Brain microvascular endothelial cell (primary cell): ENCODE measurements around the gene CALHM1.
"Not testable (repeated sequence)": the region's sequence is repeated elsewhere in the genome, so short reads cannot be mapped to it uniquely, and the experiment has no call there.

Experiments used
- DNase-seq: peaks from one replicate; pipeline ENCODE4 v3.0.0-alpha.2; 2020
- H3K27ac ChIP-seq: fragments of 250-450 bp; sonication (Bioruptor Pico); 2 replicates; pipeline ENCODE4 v1.5.1; 2020; ENCODE audit warnings: mild to moderate bottlenecking, moderate library complexity
- H3K27me3 ChIP-seq: fragments of 250-450 bp; sonication (Bioruptor Pico); replicated peaks from 2 replicates; pipeline ENCODE4 v1.5.1; 2020; ENCODE audit warnings: mild to moderate bottlenecking
- H3K36me3 ChIP-seq: fragments of 250-450 bp; sonication (Bioruptor Pico); replicated peaks from 2 replicates; pipeline ENCODE4 v1.5.1; 2020; ENCODE audit warnings: mild to moderate bottlenecking
- H3K4me3 ChIP-seq: 2 replicates; pipeline ENCODE4 v1.5.1; 2011; ENCODE audit warnings: low read depth, mild to moderate bottlenecking, control low read depth, low read length, moderate library complexity
- in situ Hi-C: cut with HindIII; loops from 2 replicates; pipeline ENCODE4 v1.10.0; 2017; ENCODE audit warnings: low sequenced_read_pairs, low pct_ligation_motif_present
- TF ChIP-seq, protein P1 (sequence below): IDR thresholded peaks from 2 replicates; pipeline ENCODE4 v1.5.1; 2011; ENCODE audit warnings: low read depth, mild to moderate bottlenecking, moderate library complexity, low read length, control low read depth, inconsistent platforms; ENCODE audit errors: missing control alignments

Gene CALHM1

DNA sequence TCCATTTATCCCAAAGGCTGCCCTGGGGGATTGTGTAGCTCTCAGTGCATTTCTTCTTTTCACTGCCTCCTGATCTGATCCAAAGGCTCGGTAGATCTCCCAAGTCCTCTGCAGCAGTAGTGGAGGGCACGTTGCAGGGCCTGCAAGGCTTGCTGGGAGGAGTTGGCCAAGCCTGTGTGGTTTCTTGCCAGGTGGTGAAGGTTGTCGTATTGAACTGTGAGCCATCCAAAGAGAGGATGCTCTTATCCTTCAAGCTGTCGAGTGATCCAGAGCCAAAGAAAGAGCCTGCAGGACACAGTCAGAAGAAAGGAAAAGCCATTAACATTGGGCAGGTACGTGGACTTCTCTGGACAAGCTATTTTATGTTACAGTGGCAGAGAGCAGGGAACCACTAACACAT is 41.1 kb downstream of the CALHM1 start:
- Histone ChIP-seq H3K4me3 (no peak overlapping the region), H3K36me3 (peaks cover 84% of the 10 kb centered on the region), H3K27ac (no peak overlapping the region), H3K27me3 (no peaks in the 10 kb centered on the region)
- TF ChIP-seq, protein P1, sequence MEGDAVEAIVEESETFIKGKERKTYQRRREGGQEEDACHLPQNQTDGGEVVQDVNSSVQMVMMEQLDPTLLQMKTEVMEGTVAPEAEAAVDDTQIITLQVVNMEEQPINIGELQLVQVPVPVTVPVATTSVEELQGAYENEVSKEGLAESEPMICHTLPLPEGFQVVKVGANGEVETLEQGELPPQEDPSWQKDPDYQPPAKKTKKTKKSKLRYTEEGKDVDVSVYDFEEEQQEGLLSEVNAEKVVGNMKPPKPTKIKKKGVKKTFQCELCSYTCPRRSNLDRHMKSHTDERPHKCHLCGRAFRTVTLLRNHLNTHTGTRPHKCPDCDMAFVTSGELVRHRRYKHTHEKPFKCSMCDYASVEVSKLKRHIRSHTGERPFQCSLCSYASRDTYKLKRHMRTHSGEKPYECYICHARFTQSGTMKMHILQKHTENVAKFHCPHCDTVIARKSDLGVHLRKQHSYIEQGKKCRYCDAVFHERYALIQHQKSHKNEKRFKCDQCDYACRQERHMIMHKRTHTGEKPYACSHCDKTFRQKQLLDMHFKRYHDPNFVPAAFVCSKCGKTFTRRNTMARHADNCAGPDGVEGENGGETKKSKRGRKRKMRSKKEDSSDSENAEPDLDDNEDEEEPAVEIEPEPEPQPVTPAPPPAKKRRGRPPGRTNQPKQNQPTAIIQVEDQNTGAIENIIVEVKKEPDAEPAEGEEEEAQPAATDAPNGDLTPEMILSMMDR: no peak
- in situ Hi-C loops: loop anchor here (10.0 kb wide), 1 partner anchor 57 kb away; the partner anchor contains the start of gene CALHM3
- no peak for DNase-seq

DNA sequence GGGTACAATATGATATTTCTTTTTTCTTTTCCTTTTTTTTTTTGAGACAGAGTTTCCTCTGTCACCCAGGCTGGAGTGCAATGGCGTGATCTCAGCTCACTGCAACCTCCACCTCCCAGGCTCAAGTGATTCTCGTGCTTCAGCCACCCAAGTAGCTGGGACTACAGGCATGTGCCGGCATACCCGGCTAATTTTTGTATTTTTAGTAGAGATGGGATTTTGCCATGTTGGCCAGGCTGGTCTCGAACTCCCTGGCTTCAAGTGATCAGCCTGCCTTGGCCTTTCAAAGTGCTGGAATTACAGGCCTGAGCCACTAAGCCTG is 41.6 kb downstream of the CALHM1 start:
- not testable (repeated sequence) for H3K27me3 ChIP-seq, H3K27ac ChIP-seq, DNase-seq, H3K4me3 ChIP-seq
- peaks cover 80% of the 10 kb centered on the region for H3K36me3 ChIP-seq
- in situ Hi-C loops: loop anchor here (10.0 kb wide), 1 partner anchor 58 kb away; the partner anchor contains the start of gene CALHM3

DNA sequence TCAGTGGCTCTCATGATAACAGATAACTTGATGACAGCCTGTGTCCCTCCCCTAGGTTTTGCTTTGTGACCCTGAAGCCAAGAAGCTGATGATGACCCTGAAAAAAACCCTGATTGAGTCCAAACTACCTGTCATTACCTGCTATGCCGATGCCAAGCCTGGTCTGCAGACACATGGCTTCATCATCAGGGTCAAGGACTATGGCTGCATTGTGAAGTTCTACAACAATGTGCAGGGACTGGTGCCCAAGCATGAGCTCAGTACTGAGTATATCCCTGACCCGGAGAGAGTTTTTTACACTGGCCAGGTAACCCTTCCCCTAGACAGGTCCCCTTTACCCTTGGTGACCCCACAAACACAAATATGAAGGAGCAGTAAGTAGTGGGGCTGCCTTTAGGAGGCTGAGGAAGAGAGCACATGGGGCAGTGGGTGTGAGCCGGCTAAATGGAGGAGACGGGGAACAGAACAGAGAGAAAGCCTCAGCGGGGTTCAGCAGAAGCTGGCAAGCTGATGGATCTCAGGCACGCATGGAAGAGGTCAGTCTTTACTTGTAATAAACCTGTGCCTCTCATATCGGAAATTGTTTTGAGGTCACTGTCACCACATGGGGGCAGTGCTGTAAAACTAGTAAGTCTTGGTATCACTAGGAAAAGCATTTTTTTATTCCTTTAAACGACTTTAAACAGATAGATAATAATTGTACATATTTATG is 42.1 kb downstream of the CALHM1 start:
- Histone ChIP-seq H3K36me3 (peaks cover 83% of the 10 kb centered on the region), H3K27ac (no peak overlapping the region), H3K27me3 (no peaks in the 10 kb centered on the region), H3K4me3 (no peak overlapping the region)
- TF ChIP-seq, protein P1: peak; percentile 57
- peak; percentile 60 for DNase-seq
- in situ Hi-C loops: loop anchor here (10.0 kb wide), 1 partner anchor 58 kb away; the partner anchor contains the start of gene CALHM3

DNA sequence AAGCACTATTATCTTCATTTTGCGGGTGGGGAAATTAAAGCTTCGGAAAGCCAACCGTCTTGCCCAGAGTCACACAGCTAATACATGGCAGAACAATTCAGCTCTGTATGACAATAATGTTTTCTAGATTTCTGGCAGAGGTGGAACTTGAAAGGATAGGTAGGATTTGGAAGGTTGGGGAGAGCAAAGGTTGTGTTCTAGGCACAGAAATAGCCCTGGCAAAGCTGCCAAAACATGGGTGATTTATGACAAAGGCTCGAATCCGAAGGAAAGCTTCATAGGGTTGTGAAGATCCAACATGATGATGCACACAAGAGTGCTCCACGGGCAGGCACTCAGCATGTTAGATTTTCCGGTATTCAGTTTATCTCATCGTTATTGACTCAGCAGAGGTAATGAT is 43.1 kb downstream of the CALHM1 start:
- H3K27me3 ChIP-seq: no peaks in the 10 kb centered on the region
- no peak overlapping the region for H3K4me3 ChIP-seq
- TF ChIP-seq, protein P1: no peak
- H3K36me3 ChIP-seq: peaks cover 80% of the 10 kb centered on the region
- in situ Hi-C loops: loop anchor here (10.0 kb wide), 1 partner anchor 59 kb away; the partner anchor contains the start of gene CALHM3
- DNase-seq: no peak
- no peak overlapping the region for H3K27ac ChIP-seq

DNA sequence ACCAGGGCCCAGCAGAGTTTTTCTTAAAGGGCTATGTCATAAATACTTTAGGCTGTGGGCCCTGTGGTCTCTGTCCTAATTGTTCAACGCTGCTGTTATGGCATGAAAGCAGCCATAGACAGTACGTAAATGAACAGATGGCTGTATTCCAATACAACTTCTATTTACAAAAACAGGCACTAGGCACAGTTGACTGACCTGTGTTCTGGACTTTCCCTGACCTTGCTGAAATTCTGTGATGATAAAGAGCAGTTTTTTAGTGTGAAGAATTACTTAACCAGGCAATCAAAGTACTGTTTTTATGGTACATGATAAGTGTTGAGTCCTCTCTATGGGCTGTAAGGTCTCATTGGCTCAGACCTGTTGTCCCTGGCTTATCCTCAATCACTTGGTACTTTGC is 45.1 kb downstream of the CALHM1 start:
- peaks cover 79% of the 10 kb centered on the region for H3K36me3 ChIP-seq
- in situ Hi-C loops: loop anchor here (10.0 kb wide), 1 partner anchor 61 kb away; the partner anchor contains the start of gene CALHM3
- TF ChIP-seq, protein P1: no peak
- no peak overlapping the region for H3K4me3 ChIP-seq
- DNase-seq: no peak
- no peak overlapping the region for H3K27ac ChIP-seq
- no peaks in the 10 kb centered on the region for H3K27me3 ChIP-seq
